22Rv1 (cell line): Measurements from ENCODE around the gene KRT86.

ENCODE experiments used
- ZFX ChIP-seq: fragments of 450-650 bp; IDR thresholded peaks from 2 replicates; pipeline ENCODE4 v1.6.1; 2017; ENCODE audit warnings: antibody characterized with exemption, borderline replicate concordance
- TF ChIP-seq, protein P1 (sequence below): fragments of 450-650 bp; IDR thresholded peaks from 2 replicates; pipeline ENCODE4 v1.5.1; 2017; ENCODE audit warnings: mild to moderate bottlenecking

DNA sequence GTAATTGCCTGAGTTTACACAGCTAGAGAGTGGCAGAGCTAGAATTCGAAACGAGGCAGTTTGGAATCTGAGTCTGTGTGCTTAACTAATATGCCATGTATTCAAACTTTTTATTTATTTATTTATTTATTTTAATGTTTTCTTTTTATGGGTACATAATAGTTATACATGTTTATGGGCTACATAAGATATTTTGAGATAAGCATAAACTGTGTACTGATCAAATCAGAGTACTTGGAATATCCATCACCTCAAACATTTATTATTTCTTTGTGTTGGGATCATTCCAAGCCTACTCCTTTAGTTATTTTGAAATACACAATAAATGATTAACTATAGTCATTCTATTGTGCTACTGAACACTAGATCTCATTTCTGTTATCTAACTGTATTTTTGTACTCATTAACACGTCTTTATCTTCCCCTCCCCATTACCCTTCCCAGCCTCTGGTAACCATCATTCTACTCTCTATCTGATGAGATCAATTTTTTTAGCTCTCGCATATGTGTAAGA lies 24.3 kb downstream of the KRT86 start:
- TF ChIP-seq, protein P1, sequence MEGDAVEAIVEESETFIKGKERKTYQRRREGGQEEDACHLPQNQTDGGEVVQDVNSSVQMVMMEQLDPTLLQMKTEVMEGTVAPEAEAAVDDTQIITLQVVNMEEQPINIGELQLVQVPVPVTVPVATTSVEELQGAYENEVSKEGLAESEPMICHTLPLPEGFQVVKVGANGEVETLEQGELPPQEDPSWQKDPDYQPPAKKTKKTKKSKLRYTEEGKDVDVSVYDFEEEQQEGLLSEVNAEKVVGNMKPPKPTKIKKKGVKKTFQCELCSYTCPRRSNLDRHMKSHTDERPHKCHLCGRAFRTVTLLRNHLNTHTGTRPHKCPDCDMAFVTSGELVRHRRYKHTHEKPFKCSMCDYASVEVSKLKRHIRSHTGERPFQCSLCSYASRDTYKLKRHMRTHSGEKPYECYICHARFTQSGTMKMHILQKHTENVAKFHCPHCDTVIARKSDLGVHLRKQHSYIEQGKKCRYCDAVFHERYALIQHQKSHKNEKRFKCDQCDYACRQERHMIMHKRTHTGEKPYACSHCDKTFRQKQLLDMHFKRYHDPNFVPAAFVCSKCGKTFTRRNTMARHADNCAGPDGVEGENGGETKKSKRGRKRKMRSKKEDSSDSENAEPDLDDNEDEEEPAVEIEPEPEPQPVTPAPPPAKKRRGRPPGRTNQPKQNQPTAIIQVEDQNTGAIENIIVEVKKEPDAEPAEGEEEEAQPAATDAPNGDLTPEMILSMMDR = no peak
- TF ChIP-seq ZFX = no peak
